ENCODE measurements around the gene DYTN.
A peak's percentile ranks its signal among the peaks of the same experiment; 100 is the strongest.

DYTN gene

GRCh38 chr2:206698811-206699210 lies 19.4 kb downstream of the DYTN start:
- no peak for DNase-seq

GRCh38 chr2:206696910-206697309 lies 21.3 kb downstream of the DYTN start:
- no peak for DNase-seq

- DNase-seq, result peak; percentile 59
Observed at GRCh38 chr2:206693399-206694137, 24.6 kb downstream of the DYTN start.

GRCh38 chr2:206692971-206693370 lies 25.2 kb downstream of the DYTN start:
- DNase-seq, result no peak

GRCh38 chr2:206688990-206689389 lies 29.2 kb downstream of the DYTN start:
- DNase-seq, result no peak

GRCh38 chr2:206688453-206688852 lies 29.7 kb downstream of the DYTN start:
- no peak for DNase-seq

- no peak for DNase-seq
Observed at GRCh38 chr2:206683546-206683945, 34.6 kb downstream of the DYTN start.

- no peak for DNase-seq
Observed at GRCh38 chr2:206670531-206671319, 47.5 kb downstream of the DYTN start.

GRCh38 chr2:206665251-206665650 lies 52.9 kb downstream of the DYTN start:
- no peak for DNase-seq

GRCh38 chr2:206657087-206657486 lies 61.1 kb downstream of the DYTN start:
- no peak for DNase-seq

- DNase-seq, result no peak
Observed at GRCh38 chr2:206647985-206648384, 70.2 kb downstream of the DYTN start.

- no peak for DNase-seq
Observed at GRCh38 chr2:206642075-206643025, 75.8 kb downstream of the DYTN start, which contains the start of gene FAM237A. TSS of gene FAM237A (plus strand) at chr2:206642487. CDS start at chr2:206644237, 1,750 bp downstream.

- DNase-seq, result no peak
Observed at GRCh38 chr2:206641226-206641625, 77.0 kb downstream of the DYTN start.

GRCh38 chr2:206639636-206640035 lies 78.6 kb downstream of the DYTN start:
- DNase-seq, result no peak

GRCh38 chr2:206635015-206635414 lies 83.2 kb downstream of the DYTN start:
- DNase-seq, result no peak

- no peak for DNase-seq
Observed at GRCh38 chr2:206631340-206631739, 86.9 kb downstream of the DYTN start.

- DNase-seq, result no peak
Observed at GRCh38 chr2:206627632-206628031, 90.6 kb downstream of the DYTN start.

GRCh38 chr2:206626108-206626507 lies 92.1 kb downstream of the DYTN start:
- DNase-seq, result no peak

- no peak for DNase-seq
Observed at GRCh38 chr2:206619011-206619410, 99.2 kb downstream of the DYTN start.

GRCh38 chr2:206616151-206616550 lies 102.0 kb downstream of the DYTN start:
- no peak for DNase-seq

GRCh38 chr2:206615417-206616089 lies 102.6 kb downstream of the DYTN start:
- DNase-seq, result no peak

- no peak for DNase-seq
Observed at GRCh38 chr2:206614811-206615210, 103.4 kb downstream of the DYTN start.
